Posterior vena cava (tissue), 2 donors: ENCODE data around the gene XPO5. TPM values are rescaled to one million over a fixed set of nuclear protein-coding genes. Genes with fewer than 3 reads are reported as not detected.

Source experiments
- DNase-seq: peaks from one replicate; pipeline ENCODE4 v3.0.0-alpha.2; 2020; ENCODE audit warnings: low spot score
- intact Hi-C, 2 donors: fragments of 100-400 bp; cut with DNase I; formaldehyde crosslinking; loops; one replicate each; pipeline versions ENCODE4 v1.14.1 to v1.14.2; 2022 to 2023
- total RNA-seq, 2 donors: library from RNA; stranded (reverse); fragmentation: NEBNext Ultra II Directional; extraction: Animal tissue kit (Norgen Biotek cat#: 25700); gene quantifications; one replicate each; pipeline ENCODE4 v1.2.1, GENCODE V29; 2021
- donor health status: DM: yes; HTN: yes; CAD: no.
- donor health status: DM: yes; HTN: yes; CAD: no.

Gene XPO5
- total RNA-seq, 2 donors from 2014 or later: 18.4 to 26.2 TPM

- intact Hi-C loops: no loop called here
- no peak for DNase-seq
These were observed 86.4 kb downstream of the XPO5 start for GRCh38 chr6:43489277-43490072.

DNA sequence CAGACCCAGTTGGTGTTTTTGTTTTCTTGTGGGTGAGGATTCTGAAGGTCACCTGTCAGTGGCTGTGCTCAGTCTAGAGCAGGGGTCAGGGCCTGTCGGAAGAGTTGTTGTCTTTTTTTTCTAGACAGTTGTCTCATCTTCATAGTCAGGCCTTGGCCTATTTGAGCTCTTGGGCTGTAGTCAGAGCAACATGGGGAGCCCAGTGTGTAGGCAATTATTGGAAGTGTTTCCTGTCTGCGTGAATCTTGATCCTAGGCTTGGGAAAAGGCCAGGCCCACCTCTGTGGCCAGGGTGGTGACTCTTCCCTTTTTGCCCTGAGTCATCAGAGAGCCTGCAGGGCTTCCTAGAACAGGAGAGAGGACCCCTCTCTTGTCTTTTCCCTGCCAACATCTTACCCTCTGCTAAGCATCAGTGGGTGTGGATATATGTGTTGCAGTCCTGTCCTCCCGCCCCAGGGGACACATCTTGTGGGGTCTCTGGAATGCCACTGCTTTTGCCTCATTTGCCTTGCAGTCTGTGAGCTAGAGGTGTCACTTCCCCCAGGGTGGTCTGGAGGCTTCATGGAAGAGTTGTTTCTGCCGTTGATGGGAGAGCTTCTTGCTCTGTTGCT lies 87.1 kb downstream of the XPO5 start:
- DNase-seq: no peak
- intact Hi-C loops: no loop called here

DNA sequence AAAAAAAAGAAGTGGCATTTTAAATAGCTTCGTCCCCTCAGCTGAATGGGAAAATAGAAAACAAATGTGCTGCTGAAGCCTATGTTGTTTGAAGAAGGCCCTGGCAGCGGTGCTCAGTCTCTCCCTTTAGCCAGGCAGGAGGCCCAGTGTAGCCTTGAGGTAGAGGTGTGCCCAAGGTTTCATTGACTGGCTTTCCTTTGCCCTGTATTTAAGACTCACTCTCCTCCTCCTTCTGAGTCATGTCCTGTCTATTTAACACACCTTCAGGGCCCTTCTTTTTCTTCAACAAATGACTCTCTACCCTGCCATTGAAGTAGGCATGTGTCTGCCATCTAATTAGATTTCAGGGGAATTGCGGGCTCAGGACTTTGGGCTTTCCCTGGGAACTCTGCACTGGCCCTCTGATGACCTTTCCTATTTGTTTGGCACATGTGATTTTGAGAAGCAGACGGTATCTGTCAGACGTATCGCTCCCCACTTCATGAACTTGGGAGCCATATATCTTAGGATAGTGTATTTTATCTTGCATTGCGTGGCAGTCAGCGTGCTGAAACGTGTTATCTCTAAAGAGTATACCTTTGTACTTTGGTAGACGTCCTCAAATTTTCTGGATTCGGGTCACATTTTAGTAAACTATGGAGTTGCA lies 94.1 kb downstream of the XPO5 start:
- DNase-seq: no peak
- intact Hi-C loops: no loop called here

- intact Hi-C loops: no loop called here
- no peak for DNase-seq
These were observed 94.8 kb downstream of the XPO5 start for GRCh38 chr6:43481075-43481474.

GRCh38 chr6:43478008-43478372 lies 97.8 kb downstream of the XPO5 start:
- intact Hi-C loops: loop anchor here in 1 of 2 donors (2.0 kb wide), 1 partner anchor 51 kb away; no protein-coding TSS in a partner anchor
- no peak for DNase-seq

DNA sequence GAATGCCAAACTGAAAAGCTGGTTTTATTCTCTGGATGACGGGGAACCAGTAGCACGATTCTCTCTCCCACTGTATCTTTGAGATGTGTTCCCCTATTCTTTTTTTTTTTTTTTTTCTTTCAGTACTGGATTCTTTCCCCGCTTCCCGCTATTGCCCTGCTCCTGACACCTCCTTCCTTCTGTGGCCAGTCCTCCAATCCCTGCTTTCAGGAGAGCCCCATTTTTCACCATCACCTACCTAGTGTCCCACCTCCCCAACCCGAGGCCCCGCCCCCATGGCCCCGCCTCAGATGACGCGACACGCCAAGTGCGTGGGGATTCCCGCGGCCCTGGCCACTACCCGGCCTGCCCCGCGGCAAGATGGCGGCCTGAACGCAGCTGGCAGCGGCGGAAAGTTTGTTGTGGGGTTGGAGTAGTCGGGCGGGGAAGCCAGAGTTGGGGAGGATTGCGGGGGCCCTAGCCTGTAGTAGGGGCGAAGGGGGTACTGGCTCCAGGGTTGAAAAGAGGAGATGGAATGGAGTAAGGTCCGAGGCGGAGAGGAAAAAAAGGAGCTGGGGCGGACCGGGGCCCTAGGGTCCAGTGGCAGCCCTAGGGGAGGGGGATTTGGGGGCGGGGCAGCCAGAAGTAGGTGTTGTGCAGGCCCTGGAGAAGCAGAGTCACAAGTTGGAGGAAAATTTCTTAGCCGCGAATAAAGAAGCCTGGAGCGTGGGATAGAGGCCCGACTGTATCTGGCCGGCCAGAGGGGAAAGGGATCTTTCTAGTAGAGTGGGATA lies 98.4 kb downstream of the XPO5 start, which contains the start of gene TJAP1:
Gene TJAP1 (plus strand): TSS at position 336 of the 773 bp plus-strand sequence. CDS start 21,432 bp downstream, outside the sequence.
- intact Hi-C loops: loop anchor here in 1 of 2 donors (2.0 kb wide), 1 partner anchor 51 kb away; no protein-coding TSS in a partner anchor
- peak; percentile 97 for DNase-seq

DNA sequence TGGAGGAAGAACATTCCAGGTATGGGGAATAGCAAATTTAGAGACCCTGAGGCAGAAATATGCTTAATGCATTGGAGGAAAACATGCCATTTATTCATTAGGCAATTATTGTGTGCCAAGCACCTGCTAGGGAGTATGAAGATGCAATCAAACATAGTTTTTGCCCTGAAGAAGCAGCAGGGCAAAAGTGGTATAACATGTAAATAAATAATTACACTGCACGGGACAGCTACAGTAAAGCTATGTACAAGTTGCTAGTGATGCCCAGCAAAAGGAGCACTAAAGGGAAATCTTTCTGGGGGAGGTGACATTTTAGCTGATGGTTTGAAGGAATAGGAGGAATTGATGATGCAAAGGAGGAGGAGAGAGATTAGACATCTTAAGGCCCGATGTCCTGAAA lies 99.1 kb downstream of the XPO5 start:
- intact Hi-C loops: no loop called here
- no peak for DNase-seq

- DNase-seq: no peak
- intact Hi-C loops: no loop called here
These were observed 100.3 kb downstream of the XPO5 start for GRCh38 chr6:43475516-43475915.

DNA sequence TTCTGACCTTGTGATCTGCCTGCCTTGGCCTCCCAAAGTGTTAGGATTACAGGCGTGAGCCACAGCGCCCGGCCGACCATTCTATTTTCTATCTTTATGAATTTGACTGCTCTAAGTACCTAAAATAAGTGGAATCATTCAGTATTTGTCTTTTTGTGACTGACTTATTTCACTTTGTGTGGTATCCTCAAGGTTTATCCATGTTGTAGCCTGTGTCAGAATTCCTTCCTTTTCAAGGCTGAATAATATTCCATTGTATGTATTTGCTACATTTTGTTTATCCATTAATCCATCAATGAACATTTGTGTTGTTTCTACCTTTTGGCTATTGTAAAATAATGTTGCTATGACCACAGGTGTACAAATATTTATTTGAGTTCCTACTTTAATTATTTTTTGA lies 103.3 kb downstream of the XPO5 start:
- intact Hi-C loops: no loop called here
- DNase-seq: no peak

Other genes with a start within 250 kb of the XPO5 start
- 10 to 100 TPM; 11.2 to 13.9 TPM for gene ZNF318, start 206.4 kb downstream of the XPO5 start, total RNA-seq
- 10 to 100 TPM; 21.1 to 22.4 TPM for gene ABCC10, start 148.5 kb downstream of the XPO5 start, total RNA-seq
- under 1 TPM; 0.14 to 0.42 TPM for gene DLK2, start 120.5 kb downstream of the XPO5 start, total RNA-seq
- gene TJAP1, start 98.5 kb downstream of the XPO5 start, total RNA-seq: 10 to 100 TPM; 23.4 to 25.4 TPM
- gene LRRC73, start 65.7 kb downstream of the XPO5 start, total RNA-seq: under 1 TPM; 0.69 to 0.90 TPM
- gene YIPF3, start 59.1 kb downstream of the XPO5 start, total RNA-seq: 10 to 100 TPM; 54.6 to 61.3 TPM
- 10 to 100 TPM; 23.9 to 31.7 TPM for gene POLR1C, start 58.9 kb downstream of the XPO5 start, total RNA-seq
- 10 to 100 TPM; 11.0 to 16.7 TPM for gene POLH, start 147 bp upstream of the XPO5 start, total RNA-seq
- gene GTPBP2, start 53.2 kb upstream of the XPO5 start, total RNA-seq: 10 to 100 TPM; 43.3 to 50.4 TPM
- 10 to 100 TPM; 12.0 to 15.5 TPM for gene MAD2L1BP, start 59.8 kb upstream of the XPO5 start, total RNA-seq
- gene RSPH9, start 69.0 kb upstream of the XPO5 start, total RNA-seq: under 1 TPM; 0.19 to 0.23 TPM
- 10 to 100 TPM; 25.4 to 28.2 TPM for gene MRPS18A, start 111.8 kb upstream of the XPO5 start, total RNA-seq
- 10 to 100 TPM; 88.4 to 91.7 TPM for gene VEGFA, start 194.2 kb upstream of the XPO5 start, total RNA-seq